Sigmoid colon (tissue), 4 donors: Measurements from ENCODE around the gene WNT5B.

Source experiments
- EP300 ChIP-seq, 4 donors: sonication (generic); formaldehyde crosslinking; IDR thresholded peaks; one replicate each; pipeline ENCODE4 v1.6.1; 2017; ENCODE audit warnings: antibody characterized with exemption in 4 of 4
- TF ChIP-seq, protein P1 (sequence below), 4 experiments: fragments of 450-650 bp in 3 of 4; fragments of 200-600 bp in 1 of 4; IDR thresholded peaks; one replicate each; pipeline ENCODE4 v1.5.1; 2016 to 2019; ENCODE audit warnings: antibody characterized with exemption in 4 of 4, mild to moderate bottlenecking in 3 of 4, moderate library complexity in 2 of 4

DNA sequence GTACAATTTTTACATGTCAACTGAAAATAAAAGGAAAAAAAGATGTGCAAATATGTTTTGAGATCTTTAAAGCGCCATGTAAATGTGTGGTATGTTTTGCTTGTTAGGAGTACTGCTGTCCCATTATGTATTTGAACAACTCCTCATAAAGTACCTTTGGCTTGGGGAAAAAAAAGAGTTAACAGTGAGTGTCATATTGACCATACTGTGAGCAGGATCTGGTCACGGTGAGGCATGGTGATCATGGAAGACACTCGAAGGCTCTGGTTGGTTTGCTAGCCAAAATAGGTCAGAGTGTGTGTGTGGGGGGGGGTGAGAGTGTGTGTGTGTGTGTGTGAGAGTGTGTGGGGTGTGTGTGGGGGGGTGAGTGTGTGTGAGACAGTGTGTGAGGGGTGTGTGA is 24.6 kb upstream of the WNT5B start:
- TF ChIP-seq, protein P1, sequence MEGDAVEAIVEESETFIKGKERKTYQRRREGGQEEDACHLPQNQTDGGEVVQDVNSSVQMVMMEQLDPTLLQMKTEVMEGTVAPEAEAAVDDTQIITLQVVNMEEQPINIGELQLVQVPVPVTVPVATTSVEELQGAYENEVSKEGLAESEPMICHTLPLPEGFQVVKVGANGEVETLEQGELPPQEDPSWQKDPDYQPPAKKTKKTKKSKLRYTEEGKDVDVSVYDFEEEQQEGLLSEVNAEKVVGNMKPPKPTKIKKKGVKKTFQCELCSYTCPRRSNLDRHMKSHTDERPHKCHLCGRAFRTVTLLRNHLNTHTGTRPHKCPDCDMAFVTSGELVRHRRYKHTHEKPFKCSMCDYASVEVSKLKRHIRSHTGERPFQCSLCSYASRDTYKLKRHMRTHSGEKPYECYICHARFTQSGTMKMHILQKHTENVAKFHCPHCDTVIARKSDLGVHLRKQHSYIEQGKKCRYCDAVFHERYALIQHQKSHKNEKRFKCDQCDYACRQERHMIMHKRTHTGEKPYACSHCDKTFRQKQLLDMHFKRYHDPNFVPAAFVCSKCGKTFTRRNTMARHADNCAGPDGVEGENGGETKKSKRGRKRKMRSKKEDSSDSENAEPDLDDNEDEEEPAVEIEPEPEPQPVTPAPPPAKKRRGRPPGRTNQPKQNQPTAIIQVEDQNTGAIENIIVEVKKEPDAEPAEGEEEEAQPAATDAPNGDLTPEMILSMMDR (IDR thresholded peaks at IDR 0.05) = no peak
- TF ChIP-seq EP300 (IDR thresholded peaks at IDR 0.05) = no peak
